Activated CD8-positive, alpha-beta memory T cell treated with anti-CD3 and anti-CD28 coated beads for 1 hour (primary cell): Measurements from ENCODE around the gene SLC25A42.
"Not testable (repeated sequence)": the region's sequence is repeated elsewhere in the genome, so short reads cannot be mapped to it uniquely, and the experiment has no call there.

Source experiments
- DNase-seq, 2 donors: peaks; one replicate each; pipeline ENCODE4 v3.0.0-alpha.2; 2020; ENCODE audit warnings: low read depth in 1 of 2; ENCODE audit errors: extremely low read depth in 1 of 2

The SLC25A42 gene

GRCh38 chr19:19102566-19102965 is 38.8 kb downstream of the SLC25A42 start:
- DNase-seq: not testable (repeated sequence)

- no peak for DNase-seq
Measured at GRCh38 chr19:19103167-19103566, 39.4 kb downstream of the SLC25A42 start.

DNA sequence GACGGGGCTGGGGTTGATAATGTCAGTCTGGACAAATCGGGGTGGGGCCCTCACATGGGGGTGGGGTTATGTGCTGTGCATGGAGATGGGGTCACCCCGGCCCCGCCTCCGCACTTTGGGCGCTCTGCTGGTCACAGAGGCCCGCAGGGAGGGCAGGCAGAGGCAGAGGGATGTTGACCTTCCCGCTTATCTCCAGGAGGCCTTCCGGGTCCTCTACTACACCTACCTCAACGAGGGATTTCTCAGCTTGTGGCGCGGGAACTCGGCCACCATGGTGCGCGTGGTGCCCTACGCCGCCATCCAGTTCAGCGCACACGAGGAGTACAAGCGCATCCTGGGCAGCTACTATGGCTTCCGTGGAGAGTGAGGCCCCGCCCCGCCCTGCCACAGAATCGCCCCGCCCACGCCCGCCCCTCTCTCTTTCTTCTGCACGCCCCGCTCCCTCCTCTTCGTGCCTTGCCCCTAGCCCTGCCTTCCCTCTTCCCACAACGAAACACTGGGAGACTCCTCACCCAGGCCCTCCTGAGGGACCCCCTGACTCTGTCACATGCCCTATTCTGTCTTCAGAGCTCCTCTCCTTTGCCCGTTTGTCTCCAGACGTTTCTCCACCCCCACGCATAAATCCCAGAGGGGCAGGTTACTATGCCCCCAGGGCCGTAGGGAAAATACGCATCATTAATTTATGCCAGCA is 41.7 kb downstream of the SLC25A42 start:
- DNase-seq: no peak

DNA sequence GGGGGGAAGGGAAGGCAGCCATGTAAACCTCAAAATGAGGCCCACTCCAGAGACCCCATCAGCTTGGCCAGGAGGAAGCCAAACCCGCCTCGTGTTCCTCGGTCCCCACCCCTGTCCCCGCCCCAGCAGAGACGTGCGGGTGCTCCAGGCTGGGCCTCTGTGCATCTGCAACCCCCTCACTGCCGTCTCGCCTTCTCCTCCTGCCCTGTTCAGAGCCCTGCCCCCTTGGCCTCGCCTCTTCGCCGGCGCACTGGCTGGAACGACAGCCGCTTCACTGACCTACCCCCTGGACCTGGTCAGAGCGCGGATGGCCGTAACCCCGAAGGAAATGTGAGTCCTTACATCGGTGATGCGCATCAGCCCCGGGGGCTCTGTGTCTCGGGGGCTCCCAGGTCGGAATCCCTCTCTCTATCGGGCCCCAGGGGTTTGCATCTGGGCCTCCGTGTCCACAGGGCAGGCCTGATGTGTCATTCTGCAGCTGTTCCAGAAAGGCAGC is 42.3 kb downstream of the SLC25A42 start:
- DNase-seq: no peak

DNA sequence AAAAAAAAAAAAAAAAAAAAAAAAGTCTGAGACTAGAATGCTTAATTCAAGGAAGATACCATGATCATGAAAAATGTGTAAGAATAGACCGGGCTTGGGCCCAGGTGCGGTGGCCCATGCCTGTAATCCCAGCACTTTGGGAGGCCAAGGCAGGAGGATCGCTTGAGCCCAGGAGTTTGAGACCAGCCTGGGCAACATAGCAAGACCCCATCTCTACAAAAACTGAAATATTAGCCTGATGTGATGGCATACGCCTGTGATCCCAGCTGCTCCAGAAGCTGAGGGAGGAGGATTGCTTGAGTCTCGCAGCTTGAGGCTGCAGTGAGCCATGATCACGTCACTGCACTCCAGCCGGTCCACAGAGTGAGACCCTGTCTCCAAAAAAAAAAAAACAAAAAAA is 43.1 kb downstream of the SLC25A42 start:
- not testable (repeated sequence) for DNase-seq

- DNase-seq: no peak
Measured at GRCh38 chr19:19107654-19108053, 43.9 kb downstream of the SLC25A42 start.

DNA sequence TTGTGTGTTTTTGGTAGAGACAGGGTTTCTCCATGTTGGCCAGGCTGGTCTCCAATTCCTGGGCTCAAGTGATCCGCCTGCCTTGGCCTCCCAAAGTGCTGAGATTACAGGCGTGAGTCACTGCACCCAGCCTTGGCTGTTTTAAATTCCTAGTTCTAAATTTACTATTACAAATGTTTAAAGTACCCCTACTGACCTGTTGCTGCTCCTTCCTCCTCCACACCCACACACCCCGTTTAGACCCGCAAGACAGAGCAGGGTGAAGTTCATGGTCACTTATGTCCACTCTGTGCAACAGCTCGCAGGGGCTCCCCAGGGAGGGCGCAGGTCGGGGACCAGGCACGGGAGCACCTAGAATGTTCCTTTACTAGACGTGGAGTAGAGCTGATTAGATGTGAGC is 45.8 kb downstream of the SLC25A42 start:
- DNase-seq: no peak

DNA sequence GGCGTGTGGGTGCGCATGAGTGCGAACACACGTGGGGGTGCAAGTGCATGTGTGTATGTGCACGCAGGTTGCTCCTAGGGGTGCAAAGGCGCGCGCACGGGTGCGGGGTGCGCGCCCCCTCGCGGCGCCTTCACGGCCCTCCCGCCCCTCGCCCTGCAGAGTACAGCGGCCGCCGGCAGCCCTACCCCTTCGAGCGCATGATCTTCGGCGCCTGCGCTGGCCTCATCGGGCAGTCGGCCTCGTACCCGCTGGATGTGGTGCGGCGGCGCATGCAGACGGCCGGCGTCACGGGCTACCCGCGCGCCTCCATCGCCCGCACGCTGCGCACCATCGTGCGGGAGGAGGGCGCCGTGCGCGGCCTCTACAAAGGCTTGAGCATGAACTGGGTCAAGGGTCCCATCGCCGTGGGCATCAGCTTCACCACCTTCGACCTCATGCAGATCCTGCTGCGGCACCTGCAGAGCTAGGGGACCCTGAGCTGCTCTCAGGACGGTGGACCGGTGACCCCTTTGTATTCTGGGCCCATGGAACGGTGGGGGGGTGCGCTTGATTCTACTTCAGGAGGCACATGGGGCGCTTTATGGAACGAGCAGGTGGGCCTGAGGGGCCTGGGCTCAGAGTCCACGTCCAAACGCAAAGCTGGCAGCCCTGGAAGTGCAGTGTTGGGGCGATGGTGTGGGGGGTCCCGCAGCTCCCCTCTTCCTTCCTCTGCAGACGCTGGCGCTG is 46.8 kb downstream of the SLC25A42 start:
- no peak for DNase-seq

DNA sequence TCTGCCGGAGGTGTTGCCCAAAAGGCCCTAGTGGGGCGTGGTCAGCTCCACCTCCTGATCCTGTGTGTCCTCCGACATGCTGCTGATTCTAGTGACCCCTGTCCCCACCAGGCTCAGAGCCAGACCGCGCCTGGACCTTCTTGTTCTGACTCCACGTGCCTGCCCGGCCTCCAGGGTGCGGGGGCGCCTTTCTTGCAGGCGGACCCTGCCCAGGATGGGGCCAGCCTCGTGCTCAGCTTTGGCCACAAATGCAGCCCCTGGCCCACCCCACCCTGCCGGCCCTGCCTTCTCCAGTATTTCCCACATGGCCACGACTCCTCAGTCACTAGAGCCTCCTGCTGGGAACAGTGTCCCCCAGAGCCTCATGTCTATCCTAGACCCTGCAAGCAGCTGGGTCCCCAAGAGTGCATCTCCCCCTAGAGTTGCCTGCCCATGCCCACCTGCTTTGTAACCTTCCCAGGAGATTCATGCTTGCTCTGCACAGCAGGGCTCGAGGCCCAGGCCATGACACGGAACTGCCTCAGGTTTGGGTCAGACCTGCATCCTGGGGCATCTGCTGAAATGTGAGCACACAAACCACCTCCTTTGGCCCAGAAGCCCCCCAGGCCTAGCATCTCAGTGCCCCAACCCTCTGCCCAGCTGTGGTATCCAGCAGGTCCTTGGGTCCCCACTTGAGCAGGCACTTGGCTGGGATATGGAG is 47.5 kb downstream of the SLC25A42 start:
- DNase-seq: no peak

GRCh38 chr19:19111967-19112580 is 48.3 kb downstream of the SLC25A42 start:
- DNase-seq: no peak

DNA sequence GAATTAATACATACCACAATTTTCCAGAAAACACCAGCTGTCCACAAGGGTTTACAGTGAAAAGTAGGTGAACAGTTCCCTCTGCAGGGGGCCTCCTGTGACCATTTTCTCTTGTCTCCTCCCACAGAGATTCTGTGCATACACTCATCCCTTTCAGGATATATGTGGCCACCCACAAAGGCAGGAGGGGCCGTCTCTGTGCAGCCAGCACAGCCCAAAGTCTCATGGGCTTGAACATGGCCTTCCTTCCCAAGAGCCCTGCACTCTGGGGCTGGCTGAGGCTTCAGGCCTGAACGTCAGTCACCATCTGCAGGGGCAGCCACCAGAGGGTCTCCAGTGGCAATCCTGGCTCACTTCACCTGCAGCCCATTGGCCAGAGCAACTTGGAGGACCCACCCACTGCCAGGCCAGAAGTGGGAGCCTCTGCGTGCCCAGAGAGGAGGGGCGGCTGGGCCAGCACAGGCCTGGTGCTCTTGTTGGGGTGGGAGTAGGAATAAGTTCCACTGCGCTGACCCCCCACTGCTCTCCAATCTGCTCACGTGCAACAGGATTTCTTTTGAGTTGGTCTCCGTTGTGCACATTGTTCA is 49.3 kb downstream of the SLC25A42 start:
- DNase-seq: no peak

- peak in 1 of 2 donors; percentile 36 for DNase-seq
Measured at GRCh38 chr19:19115954-19116353, 52.2 kb downstream of the SLC25A42 start.

DNA sequence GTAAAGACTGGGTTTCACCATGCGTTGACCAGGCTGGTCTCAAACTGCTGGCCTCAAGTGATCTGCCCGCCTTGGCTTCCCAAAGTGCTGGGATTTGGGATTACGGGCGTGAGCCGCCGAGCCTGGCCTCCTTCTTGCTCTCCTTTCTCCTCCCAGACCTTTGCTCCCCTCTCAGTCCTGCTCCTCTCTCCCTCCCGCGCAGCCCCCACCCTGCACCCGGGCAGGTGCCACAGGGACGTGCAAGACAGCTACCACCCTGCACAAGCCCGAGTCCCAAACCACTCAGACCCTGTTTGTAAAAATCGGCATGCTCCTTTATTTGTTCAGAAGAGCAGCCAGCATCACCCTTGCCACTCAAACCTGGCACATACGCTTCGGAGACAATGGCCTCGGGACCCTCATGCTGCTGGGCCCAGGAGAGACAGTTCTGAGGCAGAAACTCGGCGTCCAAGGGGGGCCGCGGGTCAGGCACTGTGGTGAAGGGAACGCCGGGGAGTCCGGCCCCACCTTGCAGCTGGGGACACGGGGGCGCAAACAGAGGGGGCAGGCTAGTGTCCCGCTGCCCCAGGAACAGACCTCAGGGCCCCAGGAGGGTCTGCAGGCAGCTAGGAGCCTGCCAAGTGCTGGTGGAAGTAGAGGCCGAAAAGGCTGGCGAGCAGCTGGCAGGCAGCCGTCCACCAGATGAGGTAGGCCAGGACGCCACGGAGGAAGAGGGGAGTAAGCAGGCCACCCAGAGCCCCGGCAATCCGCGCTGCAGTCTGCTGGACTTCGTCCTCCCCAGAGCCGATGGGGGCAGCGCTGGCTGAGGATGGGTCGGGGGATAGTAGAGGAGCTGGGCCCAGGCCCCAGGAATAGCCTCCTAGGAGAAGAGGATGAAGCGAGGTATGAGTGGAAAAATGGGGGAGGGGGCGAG is 55.8 kb downstream of the SLC25A42 start:
- DNase-seq: no peak

- no peak for DNase-seq
Measured at GRCh38 chr19:19120308-19121231, 56.8 kb downstream of the SLC25A42 start.

- DNase-seq: no peak
Measured at GRCh38 chr19:19121371-19121770, 57.6 kb downstream of the SLC25A42 start.

DNA sequence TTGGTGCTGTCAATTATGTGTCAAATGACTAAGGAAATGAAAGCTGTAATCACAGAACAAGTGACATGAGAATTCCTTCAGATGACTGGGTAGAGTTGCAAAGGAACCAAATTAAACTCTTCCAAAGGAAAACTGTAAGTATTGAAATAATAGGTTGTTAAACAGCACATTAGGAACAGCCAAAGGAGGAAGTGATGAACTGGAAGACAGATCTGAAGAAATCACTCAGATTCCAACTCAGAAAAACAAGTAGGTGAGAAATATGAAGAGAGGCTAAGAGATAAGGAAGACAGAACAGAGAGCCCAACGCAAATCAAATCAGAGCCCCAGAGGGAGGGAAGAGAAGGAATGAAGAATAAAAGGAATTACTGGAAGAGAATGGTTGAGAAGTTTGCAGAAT is 59.1 kb downstream of the SLC25A42 start:
- DNase-seq: no peak

DNA sequence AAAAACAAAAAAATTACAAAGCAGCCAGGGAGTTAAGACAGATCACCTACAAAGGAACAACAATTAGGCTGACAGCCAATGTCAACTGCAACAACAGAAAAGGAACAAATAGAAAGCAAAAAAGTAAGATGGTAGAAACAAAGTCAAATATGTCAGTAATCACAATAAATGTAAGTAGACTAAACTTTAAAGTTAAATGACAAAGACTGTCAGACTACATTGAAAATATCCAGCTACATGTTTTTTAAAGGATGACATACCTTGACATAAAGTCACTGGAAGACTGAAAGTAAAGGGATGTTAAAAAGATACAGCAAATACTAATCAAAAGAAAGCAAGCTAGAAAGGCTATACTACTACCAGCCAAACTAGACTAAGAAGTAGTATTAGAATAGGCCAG is 59.6 kb downstream of the SLC25A42 start:
- no peak for DNase-seq

DNA sequence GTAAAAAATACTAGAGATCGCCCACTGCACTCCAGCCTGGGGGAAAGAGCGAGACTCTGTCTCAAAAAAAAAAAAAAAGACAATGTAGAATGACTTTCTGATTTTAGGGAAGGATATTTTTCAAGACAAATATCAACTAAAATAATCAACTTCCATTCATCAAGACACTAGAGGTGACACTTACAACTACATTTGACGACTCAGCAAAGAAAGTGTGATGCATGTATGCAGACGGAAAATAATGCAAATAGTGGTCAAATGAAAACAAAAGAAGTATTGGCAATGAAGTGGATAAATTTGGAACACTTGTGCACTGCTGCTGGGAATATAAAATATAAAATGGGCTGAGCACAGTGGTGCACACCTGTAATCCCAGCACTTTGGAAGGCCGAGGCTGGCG is 62.3 kb downstream of the SLC25A42 start:
- DNase-seq: no peak

GRCh38 chr19:19131989-19132388 is 68.2 kb downstream of the SLC25A42 start:
- DNase-seq: no peak
